HEK293 (cell line): Measurements from ENCODE around the gene PAF1.

Experiments used
- ATF2 ChIP-seq: fragments of 450-650 bp; formaldehyde crosslinking; IDR thresholded peaks from 2 replicates; pipeline ENCODE4 v1.5.1; 2016; ENCODE audit warnings: missing biosample characterization, missing genetic modification characterization, low read depth
- EGR2 ChIP-seq: fragments of 450-650 bp; formaldehyde crosslinking; IDR thresholded peaks from 2 replicates; pipeline ENCODE4 v1.5.1; 2016; ENCODE audit warnings: low read depth, missing biosample characterization, missing genetic modification characterization
- HOXC10 ChIP-seq: sonication (generic); formaldehyde crosslinking; IDR thresholded peaks from 2 replicates; pipeline ENCODE4 v1.8.1; 2023; ENCODE audit warnings: mild to moderate bottlenecking, missing genetic modification reagents
- SCRT2 ChIP-seq: fragments of 450-650 bp; formaldehyde crosslinking; IDR thresholded peaks from 2 replicates; pipeline ENCODE4 v1.5.1; 2016; ENCODE audit warnings: missing biosample characterization, missing genetic modification characterization
- SP3 ChIP-seq: fragments of 450-650 bp; formaldehyde crosslinking; IDR thresholded peaks from 2 replicates; pipeline ENCODE4 v1.5.1; 2016; ENCODE audit warnings: missing biosample characterization, missing genetic modification characterization
- ZBTB10 ChIP-seq: fragments of 450-650 bp; formaldehyde crosslinking; IDR thresholded peaks from 2 replicates; pipeline ENCODE4 v1.5.1; 2016; ENCODE audit warnings: missing biosample characterization, missing genetic modification characterization
- ZNF132 ChIP-seq: fragments of 450-650 bp; formaldehyde crosslinking; IDR thresholded peaks from 2 replicates; pipeline ENCODE4 v1.5.1; 2017; ENCODE audit warnings: missing biosample characterization, missing genetic modification characterization, borderline replicate concordance
- ZNF169 ChIP-seq: fragments of 450-650 bp; formaldehyde crosslinking; IDR thresholded peaks from 2 replicates; pipeline ENCODE4 v1.5.1; 2016; ENCODE audit warnings: missing biosample characterization, missing genetic modification characterization
- ZNF302 ChIP-seq: fragments of 450-650 bp; formaldehyde crosslinking; IDR thresholded peaks from 2 replicates; pipeline ENCODE4 v1.5.1; 2016; ENCODE audit warnings: missing biosample characterization, missing genetic modification characterization, low read depth
- ZNF324 ChIP-seq: fragments of 450-650 bp; formaldehyde crosslinking; IDR thresholded peaks from 2 replicates; pipeline ENCODE4 v1.5.1; 2016; ENCODE audit warnings: missing biosample characterization, missing genetic modification characterization
- ZNF335 ChIP-seq: fragments of 450-650 bp; formaldehyde crosslinking; conservative IDR thresholded peaks from 2 replicates; pipeline ENCODE4 v1.5.1; 2016; ENCODE audit warnings: missing biosample characterization, missing genetic modification characterization
- ZNF341 ChIP-seq: fragments of 450-650 bp; formaldehyde crosslinking; IDR thresholded peaks from 2 replicates; pipeline ENCODE4; 2016; ENCODE audit warnings: low read depth, missing biosample characterization, missing genetic modification characterization
- ZNF391 ChIP-seq: fragments of 450-650 bp; formaldehyde crosslinking; IDR thresholded peaks from 2 replicates; pipeline ENCODE4 v1.5.1; 2016; ENCODE audit warnings: low read depth, missing biosample characterization, missing genetic modification characterization, borderline replicate concordance
- ZNF423 ChIP-seq: fragments of 450-650 bp; formaldehyde crosslinking; IDR thresholded peaks from 2 replicates; pipeline ENCODE4 v1.5.1; 2016; ENCODE audit warnings: missing biosample characterization, missing genetic modification characterization
- ZNF426 ChIP-seq: fragments of 450-650 bp; formaldehyde crosslinking; IDR thresholded peaks from 2 replicates; pipeline ENCODE4 v1.5.1; 2017; ENCODE audit warnings: missing biosample characterization, missing genetic modification characterization, mild to moderate bottlenecking, inconsistent platforms, moderate library complexity
- ZNF677 ChIP-seq: fragments of 450-650 bp; IDR thresholded peaks from 2 replicates; pipeline ENCODE4 v1.5.0; 2018; ENCODE audit warnings: missing biosample characterization, mild to moderate bottlenecking, missing genetic modification characterization, moderate library complexity
- ZNF747 ChIP-seq: fragments of 450-650 bp; formaldehyde crosslinking; IDR thresholded peaks from 2 replicates; pipeline ENCODE4 v1.5.1; 2016; ENCODE audit warnings: missing biosample characterization, missing genetic modification characterization
- ZNF785 ChIP-seq: fragments of 450-650 bp; formaldehyde crosslinking; IDR thresholded peaks from 2 replicates; pipeline ENCODE4 v1.5.1; 2016; ENCODE audit warnings: missing biosample characterization, missing genetic modification characterization
- ZNF830 ChIP-seq: fragments of 450-650 bp; IDR thresholded peaks from 2 replicates; pipeline ENCODE4 v1.5.0; 2018; ENCODE audit warnings: missing biosample characterization, missing genetic modification characterization, low read depth, mild to moderate bottlenecking, moderate library complexity
- ZNF843 ChIP-seq: fragments of 450-650 bp; formaldehyde crosslinking; IDR thresholded peaks from 2 replicates; pipeline ENCODE4 v1.5.1; 2016; ENCODE audit warnings: missing biosample characterization, missing genetic modification characterization
- ZSCAN5A ChIP-seq: fragments of 450-650 bp; formaldehyde crosslinking; IDR thresholded peaks from 2 replicates; pipeline ENCODE4 v1.5.1; 2016; ENCODE audit warnings: missing biosample characterization, missing genetic modification characterization
- TF ChIP-seq, protein P1 (sequence below): fragments of 450-650 bp; formaldehyde crosslinking; IDR thresholded peaks from 2 replicates; pipeline ENCODE4 v1.5.1; 2016; ENCODE audit warnings: missing biosample characterization, missing genetic modification characterization
- TF ChIP-seq, protein P2 (sequence below): fragments of 450-650 bp; formaldehyde crosslinking; IDR thresholded peaks from 2 replicates; pipeline ENCODE4 v1.5.1; 2016; ENCODE audit warnings: missing biosample characterization, missing genetic modification characterization
- TF ChIP-seq, protein P3 (sequence below): fragments of 450-650 bp; formaldehyde crosslinking; IDR thresholded peaks from 2 replicates; pipeline ENCODE4 v1.5.1; 2016; ENCODE audit warnings: missing biosample characterization, missing genetic modification characterization

The PAF1 gene

GRCh38 chr19:39390751-39391437 is at the start of gene PAF1, which contains the start of gene MED29 (continued):
- no peak for TF ChIP-seq ZNF169 (tag by site-specific recombination)
- no peak for TF ChIP-seq ZNF677
- TF ChIP-seq ZNF426 (tag by site-specific recombination): no peak
- TF ChIP-seq HOXC10 (CRISPR knock-in tag): no peak
- TF ChIP-seq, protein P1, sequence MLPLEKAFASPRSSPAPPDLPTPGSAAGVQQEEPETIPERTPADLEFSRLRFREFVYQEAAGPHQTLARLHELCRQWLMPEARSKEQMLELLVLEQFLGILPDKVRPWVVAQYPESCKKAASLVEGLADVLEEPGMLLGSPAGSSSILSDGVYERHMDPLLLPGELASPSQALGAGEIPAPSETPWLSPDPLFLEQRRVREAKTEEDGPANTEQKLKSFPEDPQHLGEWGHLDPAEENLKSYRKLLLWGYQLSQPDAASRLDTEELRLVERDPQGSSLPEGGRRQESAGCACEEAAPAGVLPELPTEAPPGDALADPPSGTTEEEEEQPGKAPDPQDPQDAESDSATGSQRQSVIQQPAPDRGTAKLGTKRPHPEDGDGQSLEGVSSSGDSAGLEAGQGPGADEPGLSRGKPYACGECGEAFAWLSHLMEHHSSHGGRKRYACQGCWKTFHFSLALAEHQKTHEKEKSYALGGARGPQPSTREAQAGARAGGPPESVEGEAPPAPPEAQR (tag by site-specific recombination): peak; percentile 93
- TF ChIP-seq ZNF335: peak; percentile 100
- TF ChIP-seq ZBTB10: peak; percentile 99
- TF ChIP-seq ZNF785: peak; percentile 95
- peak; percentile 89 for TF ChIP-seq ZNF843
- TF ChIP-seq ZNF302: no peak
- TF ChIP-seq ZSCAN5A (tag by site-specific recombination): peak; percentile 98
- TF ChIP-seq ZNF132 (tag by site-specific recombination): no peak
- TF ChIP-seq ZNF830: no peak
- TF ChIP-seq ZNF391 (tag by site-specific recombination): peak; percentile 97
- TF ChIP-seq, protein P2, sequence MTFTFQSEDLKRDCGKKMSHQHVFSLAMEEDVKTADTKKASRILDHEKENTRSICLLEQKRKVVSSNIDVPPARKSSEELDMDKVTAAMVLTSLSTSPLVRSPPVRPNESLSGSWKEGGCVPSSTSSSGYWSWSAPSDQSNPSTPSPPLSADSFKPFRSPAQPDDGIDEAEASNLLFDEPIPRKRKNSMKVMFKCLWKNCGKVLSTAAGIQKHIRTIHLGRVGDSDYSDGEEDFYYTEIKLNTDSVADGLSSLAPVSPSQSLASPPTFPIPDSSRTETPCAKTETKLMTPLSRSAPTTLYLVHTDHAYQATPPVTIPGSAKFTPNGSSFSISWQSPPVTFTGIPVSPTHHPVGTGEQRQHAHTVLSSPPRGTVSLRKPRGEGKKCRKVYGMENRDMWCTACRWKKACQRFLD (tag by site-specific recombination): no peak
- TF ChIP-seq ATF2 (tag by site-specific recombination): peak; percentile 99
- TF ChIP-seq EGR2 (tag by site-specific recombination): peak; percentile 97
- TF ChIP-seq ZNF324 (tag by site-specific recombination): peak; percentile 99
- no peak for TF ChIP-seq ZNF423 (tag by site-specific recombination)
- TF ChIP-seq ZNF747: no peak
- peak; percentile 97 for TF ChIP-seq SP3
- TF ChIP-seq SCRT2 (tag by site-specific recombination): peak; percentile 100
- TF ChIP-seq ZNF341 (tag by site-specific recombination): peak; percentile 67; the same call in 1 of the 2 replicates
- TF ChIP-seq, protein P3, sequence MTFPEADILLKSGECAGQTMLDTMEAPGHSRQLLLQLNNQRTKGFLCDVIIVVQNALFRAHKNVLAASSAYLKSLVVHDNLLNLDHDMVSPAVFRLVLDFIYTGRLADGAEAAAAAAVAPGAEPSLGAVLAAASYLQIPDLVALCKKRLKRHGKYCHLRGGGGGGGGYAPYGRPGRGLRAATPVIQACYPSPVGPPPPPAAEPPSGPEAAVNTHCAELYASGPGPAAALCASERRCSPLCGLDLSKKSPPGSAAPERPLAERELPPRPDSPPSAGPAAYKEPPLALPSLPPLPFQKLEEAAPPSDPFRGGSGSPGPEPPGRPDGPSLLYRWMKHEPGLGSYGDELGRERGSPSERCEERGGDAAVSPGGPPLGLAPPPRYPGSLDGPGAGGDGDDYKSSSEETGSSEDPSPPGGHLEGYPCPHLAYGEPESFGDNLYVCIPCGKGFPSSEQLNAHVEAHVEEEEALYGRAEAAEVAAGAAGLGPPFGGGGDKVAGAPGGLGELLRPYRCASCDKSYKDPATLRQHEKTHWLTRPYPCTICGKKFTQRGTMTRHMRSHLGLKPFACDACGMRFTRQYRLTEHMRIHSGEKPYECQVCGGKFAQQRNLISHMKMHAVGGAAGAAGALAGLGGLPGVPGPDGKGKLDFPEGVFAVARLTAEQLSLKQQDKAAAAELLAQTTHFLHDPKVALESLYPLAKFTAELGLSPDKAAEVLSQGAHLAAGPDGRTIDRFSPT (tag by site-specific recombination): peak; percentile 84; the same call in 1 of the 2 replicates
- TF ChIP-seq, all 188 proteins: peak for 90
